Dendritic cell treated with granulocyte-macrophage colony-stimulating factor and Interleukin-4, amounts not matched to agents 40 ng/mL and 50 ng/mL, for 4 days (primary cell): ENCODE results near the gene NXN.
"Not testable (repeated sequence)": the region's sequence is repeated elsewhere in the genome, so short reads cannot be mapped to it uniquely, and the experiment has no call there.

Source experiments
- H3K27ac Mint-ChIP-seq: one replicate; pipeline ENCODE4 v1.8.0; 2022; ENCODE audit warnings: mild to moderate bottlenecking, mixed read lengths
- H3K27me3 Mint-ChIP-seq: one replicate; pipeline ENCODE4 v1.8.0; 2022; ENCODE audit warnings: mild to moderate bottlenecking, mixed read lengths
- H3K36me3 Mint-ChIP-seq: one replicate; pipeline ENCODE4 v1.8.0; 2022; ENCODE audit warnings: low read depth, mixed read lengths
- H3K4me1 Mint-ChIP-seq: one replicate; pipeline ENCODE4 v1.8.0; 2022; ENCODE audit warnings: low read depth, mixed read lengths
- H3K4me3 Mint-ChIP-seq: one replicate; pipeline ENCODE4 v1.8.0; 2022; ENCODE audit warnings: mild to moderate bottlenecking, moderate library complexity, mixed read lengths
- H3K9me3 Mint-ChIP-seq: one replicate; pipeline ENCODE4 v1.8.0; 2022; ENCODE audit warnings: mixed read lengths
- intact Hi-C: fragments of 100-400 bp; cut with micrococcal nuclease; formaldehyde crosslinking; loops from one replicate; pipeline ENCODE4 v1.15.0; 2022

Gene NXN

DNA sequence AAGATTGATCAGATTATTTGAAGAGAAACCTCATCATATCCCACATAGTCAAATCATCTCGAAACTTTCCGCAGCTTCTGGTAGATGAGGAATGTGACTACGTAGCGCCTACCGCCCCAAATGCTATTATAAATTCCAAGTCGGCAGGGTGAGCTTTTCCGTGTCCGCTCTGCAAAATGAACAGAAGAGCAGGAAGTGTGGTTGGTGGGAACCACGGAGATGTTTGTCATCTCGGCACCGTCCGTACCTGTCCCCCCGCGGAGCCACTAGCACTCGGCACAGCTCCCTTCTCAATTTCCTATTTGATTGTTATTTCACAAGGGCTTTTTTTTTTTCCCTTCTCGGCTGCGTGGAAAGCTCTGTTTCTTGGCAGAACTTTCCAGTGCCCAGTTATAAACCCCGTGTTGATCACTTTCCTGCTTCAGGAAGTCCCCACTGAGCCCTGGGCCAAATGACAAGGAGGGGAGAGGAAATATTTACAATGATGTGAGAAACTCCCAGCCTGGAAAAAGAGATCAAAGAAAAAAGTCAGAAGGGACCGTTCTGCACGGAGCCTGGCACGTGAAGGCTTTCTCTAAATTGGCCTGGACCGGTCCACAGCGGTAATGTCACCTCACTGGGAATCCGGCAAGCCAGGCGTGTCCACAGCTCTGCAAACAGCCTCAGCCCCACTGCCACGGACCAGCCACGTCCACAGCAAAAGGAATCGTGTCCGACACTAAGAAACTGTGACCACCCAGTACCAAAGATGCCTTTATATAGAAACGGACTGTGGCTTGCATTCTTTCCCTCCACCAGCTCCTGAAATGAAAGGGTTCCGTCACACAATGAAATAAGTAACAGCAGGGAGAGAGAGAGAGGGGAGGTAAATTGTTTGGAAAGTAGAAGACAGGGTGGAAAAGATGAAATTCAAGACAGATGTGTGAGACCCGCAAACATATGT is 132.4 kb downstream of the NXN start:
- intact Hi-C loops: no loop called here
- Mint-ChIP-seq H3K4me3 (no peak overlapping the region), H3K36me3 (no peaks in the 10 kb centered on the region), H3K27me3 (peaks cover 59% of the 10 kb centered on the region), H3K9me3 (no peaks in the 10 kb centered on the region), H3K4me1 (no peaks in the 10 kb centered on the region), H3K27ac (no peak overlapping the region)

DNA sequence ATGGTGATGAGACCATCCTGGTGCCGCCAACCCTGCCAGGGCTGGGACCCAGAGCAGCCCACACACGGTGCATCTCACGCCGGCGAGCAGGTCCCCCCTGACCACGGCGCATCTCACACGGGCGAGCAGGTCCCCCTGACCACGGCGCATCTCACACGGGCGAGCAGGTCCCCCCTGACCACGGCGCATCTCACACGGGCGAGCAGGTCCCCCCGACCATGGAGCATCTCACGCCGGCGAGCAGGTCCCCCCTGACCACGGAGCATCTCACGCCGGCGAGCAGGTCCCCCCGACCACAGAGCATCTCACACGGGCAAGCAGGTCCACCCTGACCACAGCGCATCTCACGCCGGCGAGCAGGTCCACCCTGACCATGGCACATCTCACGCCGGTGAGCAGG is 138.3 kb downstream of the NXN start:
- no peak overlapping the region for H3K27ac Mint-ChIP-seq
- H3K36me3 Mint-ChIP-seq: no peaks in the 10 kb centered on the region
- peaks cover 29% of the 10 kb centered on the region for H3K27me3 Mint-ChIP-seq
- no peaks in the 10 kb centered on the region for H3K4me1 Mint-ChIP-seq
- intact Hi-C loops: no loop called here
- no peak overlapping the region for H3K4me3 Mint-ChIP-seq
- no peaks in the 10 kb centered on the region for H3K9me3 Mint-ChIP-seq

DNA sequence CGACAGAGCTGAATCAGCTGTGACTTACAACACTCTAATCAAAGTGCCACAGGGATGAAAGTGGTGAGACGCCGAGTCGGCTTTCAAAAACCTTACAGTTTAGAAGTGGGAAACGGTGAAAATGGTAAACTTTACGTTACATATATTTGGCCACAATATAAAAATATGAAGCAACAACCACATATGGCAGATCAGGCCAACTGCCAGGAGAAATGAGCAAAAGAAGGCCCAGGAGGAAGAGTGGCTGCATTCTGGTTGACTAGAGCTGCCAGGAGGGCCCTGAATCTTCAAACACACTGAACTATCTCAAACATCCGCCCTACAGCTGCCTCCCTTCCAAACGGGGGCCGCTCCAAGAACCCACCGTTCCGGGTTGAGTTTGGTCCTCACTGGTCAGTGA is 141.1 kb downstream of the NXN start:
- Mint-ChIP-seq H3K27me3 (peaks cover 10% of the 10 kb centered on the region), H3K9me3 (no peaks in the 10 kb centered on the region), H3K27ac (no peak overlapping the region), H3K4me3 (no peak overlapping the region), H3K36me3 (no peaks in the 10 kb centered on the region), H3K4me1 (no peaks in the 10 kb centered on the region)
- intact Hi-C loops: no loop called here

DNA sequence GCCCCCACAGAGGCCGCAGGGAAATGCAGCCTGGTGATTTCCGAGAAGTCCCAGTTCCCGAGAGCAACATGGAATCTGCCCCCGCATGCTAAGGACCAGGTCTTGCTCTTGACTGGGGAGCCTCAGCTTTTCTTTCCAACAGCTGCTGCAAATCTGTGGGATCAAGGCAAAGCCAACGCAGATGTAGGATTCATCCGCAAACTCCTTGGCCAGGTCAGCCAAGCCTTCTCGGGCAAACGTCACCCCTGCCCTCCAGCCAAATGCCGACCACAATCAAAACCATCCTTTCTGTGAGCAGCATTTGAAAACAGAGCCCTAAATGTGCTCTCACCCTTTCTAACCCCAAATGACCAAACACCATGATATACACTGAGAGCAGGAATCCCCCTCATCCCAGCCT is 143.4 kb downstream of the NXN start:
- Mint-ChIP-seq H3K27ac (no peak overlapping the region), H3K9me3 (no peaks in the 10 kb centered on the region)

DNA sequence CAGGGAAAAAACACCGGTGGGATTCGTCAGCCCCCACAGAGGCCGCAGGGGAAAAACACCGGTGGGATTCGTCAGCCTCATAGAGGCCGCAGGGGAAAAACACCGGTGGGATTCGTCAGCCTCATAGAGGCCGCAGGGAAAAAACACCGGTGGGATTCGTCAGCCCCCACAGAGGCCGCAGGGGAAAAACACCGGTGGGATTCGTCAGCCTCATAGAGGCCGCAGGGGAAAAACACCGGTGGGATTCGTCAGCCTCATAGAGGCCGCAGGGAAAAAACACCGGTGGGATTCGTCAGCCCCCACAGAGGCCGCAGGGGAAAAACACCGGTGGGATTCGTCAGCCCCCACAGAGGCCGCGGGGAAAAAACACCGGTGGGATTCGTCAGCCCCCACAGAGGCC is 143.9 kb downstream of the NXN start:
- H3K27me3 Mint-ChIP-seq: peaks cover 10% of the 10 kb centered on the region
- H3K9me3 Mint-ChIP-seq, H3K27ac Mint-ChIP-seq, intact Hi-C loops, H3K4me1 Mint-ChIP-seq, H3K36me3 Mint-ChIP-seq, H3K4me3 Mint-ChIP-seq: not testable (repeated sequence)

More for the DNA sequence above, 143.4 kb downstream of the NXN start:
- H3K36me3 Mint-ChIP-seq: no peaks in the 10 kb centered on the region
- intact Hi-C loops: no loop called here
- no peak overlapping the region for H3K4me3 Mint-ChIP-seq
- peaks cover 10% of the 10 kb centered on the region for H3K27me3 Mint-ChIP-seq
- H3K4me1 Mint-ChIP-seq: no peaks in the 10 kb centered on the region

DNA sequence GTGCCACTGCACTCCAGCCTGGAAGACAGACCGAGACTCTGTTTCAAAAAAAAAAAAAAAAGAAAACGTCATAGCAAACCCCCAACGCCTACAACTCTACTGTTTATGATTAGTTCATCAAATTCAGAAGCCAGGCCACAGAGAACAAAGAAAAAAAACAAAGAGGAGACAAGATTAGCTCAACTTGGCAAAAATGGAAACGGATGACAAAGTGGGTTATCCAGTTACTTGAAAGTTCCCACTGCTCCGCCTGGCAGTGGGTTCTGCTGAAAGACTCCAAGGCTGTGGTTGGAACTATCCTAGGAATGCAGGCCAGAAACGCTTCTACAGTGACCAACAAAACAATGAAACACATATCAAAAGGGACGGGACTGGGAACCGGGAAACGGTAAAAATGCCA is 144.3 kb downstream of the NXN start:
- H3K4me1 Mint-ChIP-seq: no peaks in the 10 kb centered on the region
- H3K27ac Mint-ChIP-seq: no peak overlapping the region
- no peaks in the 10 kb centered on the region for H3K9me3 Mint-ChIP-seq
- H3K27me3 Mint-ChIP-seq: peaks cover 10% of the 10 kb centered on the region
- no peak overlapping the region for H3K4me3 Mint-ChIP-seq
- intact Hi-C loops: no loop called here
- no peaks in the 10 kb centered on the region for H3K36me3 Mint-ChIP-seq

DNA sequence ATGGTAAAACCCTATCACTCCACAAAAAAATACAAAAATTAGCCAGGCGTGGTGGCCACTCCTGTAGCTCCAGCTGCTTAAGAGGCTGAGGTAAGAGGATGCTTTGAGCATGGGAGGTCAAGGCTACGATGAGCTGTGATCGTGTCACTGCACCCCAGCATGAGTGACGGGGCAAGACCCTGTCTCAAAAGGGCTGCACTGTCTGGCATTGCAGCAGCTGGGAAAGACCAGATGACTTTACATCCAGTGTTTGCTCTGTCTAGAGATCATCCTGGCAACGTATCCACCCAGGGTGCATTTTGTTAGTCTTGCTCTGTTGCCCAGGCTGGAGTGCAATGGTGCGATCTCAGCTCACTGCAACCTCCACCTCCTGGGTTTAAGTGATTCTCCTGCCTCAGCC is 145.4 kb downstream of the NXN start:
- H3K9me3 Mint-ChIP-seq: no peaks in the 10 kb centered on the region
- H3K27ac Mint-ChIP-seq: no peak overlapping the region
- peaks cover 12% of the 10 kb centered on the region for H3K27me3 Mint-ChIP-seq
- H3K36me3 Mint-ChIP-seq: no peaks in the 10 kb centered on the region
- H3K4me1 Mint-ChIP-seq: no peaks in the 10 kb centered on the region
- intact Hi-C loops: no loop called here
- H3K4me3 Mint-ChIP-seq: no peak overlapping the region

DNA sequence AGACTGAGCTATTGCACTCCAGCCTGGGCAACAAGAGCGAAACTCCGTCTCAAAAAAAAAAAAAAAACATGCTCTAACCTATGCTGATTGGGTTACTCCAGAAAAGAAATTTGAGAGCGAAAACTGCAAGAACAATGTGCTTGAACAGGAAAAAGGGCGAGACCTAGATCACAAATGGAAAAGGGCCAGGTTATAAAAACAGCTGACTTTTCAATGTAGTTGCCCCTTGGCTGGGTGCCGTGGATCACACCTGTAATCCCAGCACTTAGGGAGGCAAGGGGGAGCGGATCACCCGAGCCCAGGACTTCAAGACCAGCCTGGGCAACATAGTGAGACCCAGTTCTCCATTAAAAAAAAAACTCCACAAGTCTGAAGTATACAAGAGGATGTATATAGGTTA is 148.6 kb downstream of the NXN start:
- Mint-ChIP-seq H3K27ac (no peak overlapping the region), H3K36me3 (no peaks in the 10 kb centered on the region), H3K4me1 (no peaks in the 10 kb centered on the region), H3K9me3 (no peaks in the 10 kb centered on the region), H3K27me3 (peaks cover 4% of the 10 kb centered on the region), H3K4me3 (no peak overlapping the region)
- intact Hi-C loops: no loop called here

DNA sequence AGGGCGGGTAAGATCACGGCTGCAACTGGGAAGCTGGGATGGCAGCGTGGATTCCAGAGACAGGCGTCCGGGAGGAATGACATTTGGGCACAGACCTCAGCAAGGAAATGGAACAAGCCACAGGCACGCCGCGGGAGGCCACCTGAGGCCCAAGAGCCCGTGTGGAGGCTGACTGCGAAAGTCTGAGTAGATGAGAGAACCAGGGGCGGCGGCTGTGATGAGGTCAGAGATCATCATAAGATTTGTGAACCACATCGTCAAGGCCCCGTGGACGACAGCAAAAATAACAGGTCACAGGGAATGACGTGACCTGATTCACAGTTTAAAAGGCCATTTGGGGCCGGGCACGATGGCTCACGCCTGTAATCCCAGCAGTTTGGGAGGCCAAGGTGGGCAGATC is 149.2 kb downstream of the NXN start:
- Mint-ChIP-seq H3K27me3 (peaks cover 4% of the 10 kb centered on the region), H3K36me3 (no peaks in the 10 kb centered on the region), H3K4me3 (no peak overlapping the region), H3K9me3 (no peaks in the 10 kb centered on the region), H3K4me1 (no peaks in the 10 kb centered on the region), H3K27ac (no peak overlapping the region)
- intact Hi-C loops: no loop called here

DNA sequence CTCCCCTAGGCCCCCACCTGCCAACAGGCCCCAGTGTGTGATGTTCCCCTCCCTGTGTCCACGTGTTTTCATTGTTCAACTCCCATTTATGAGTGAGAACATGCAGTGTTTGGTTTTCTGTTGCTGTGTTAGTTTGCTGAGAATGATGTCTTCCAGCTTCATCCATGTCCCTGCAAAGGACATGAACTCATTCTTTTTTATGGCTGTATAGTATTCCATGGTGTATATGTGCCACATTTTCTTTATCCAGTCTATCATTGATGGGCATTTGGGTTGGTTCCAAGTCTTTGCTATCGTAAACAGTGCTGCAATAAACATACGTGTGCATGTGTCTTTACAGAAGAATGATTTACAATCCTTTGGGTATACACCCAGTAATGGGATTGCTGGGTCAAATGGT is 150.0 kb downstream of the NXN start:
- H3K27ac Mint-ChIP-seq, H3K4me1 Mint-ChIP-seq, H3K27me3 Mint-ChIP-seq, H3K4me3 Mint-ChIP-seq, H3K9me3 Mint-ChIP-seq, intact Hi-C loops, H3K36me3 Mint-ChIP-seq: not testable (repeated sequence)

DNA sequence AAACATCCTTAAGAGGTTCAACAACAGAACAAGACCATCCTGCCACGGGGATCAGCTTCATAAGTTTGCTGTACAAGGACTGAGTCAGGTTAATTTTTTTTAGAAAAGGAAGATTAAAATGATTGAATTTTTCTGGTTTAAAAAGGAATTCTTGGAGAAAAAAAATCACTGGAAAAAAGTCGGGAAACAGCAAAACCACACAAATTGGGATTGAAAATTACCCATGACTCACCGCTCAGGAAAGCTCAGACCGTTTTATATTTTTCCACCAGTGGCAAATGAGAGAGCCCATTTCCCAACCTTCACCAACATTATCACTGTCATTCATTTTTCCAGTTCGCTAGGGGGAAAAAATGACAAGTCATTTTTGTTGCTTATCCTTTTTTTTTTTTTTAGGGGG is 150.8 kb downstream of the NXN start:
- intact Hi-C loops: no loop called here
- Mint-ChIP-seq H3K4me1 (no peaks in the 10 kb centered on the region), H3K9me3 (no peaks in the 10 kb centered on the region), H3K27ac (no peak overlapping the region), H3K27me3 (peaks cover 4% of the 10 kb centered on the region), H3K36me3 (no peaks in the 10 kb centered on the region), H3K4me3 (no peak overlapping the region)

DNA sequence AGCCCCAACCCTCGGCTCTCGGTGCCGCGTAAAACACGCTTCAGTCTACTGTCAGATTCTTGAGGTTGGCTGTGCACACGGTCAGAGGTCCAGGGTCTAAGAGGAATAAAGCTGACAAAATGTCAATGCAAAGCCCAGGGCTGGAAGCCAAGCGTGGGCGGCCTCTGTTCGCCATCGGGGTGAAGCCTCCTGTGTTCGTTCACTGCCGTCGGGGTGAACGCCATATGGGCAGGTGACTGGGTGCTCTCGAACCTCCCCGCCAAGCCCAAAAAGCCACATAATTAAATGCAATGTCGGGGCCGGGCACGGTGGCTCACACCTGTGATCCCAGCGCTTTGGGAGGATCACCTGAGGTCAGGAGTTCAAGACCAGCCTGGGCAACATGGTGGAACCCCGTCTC is 152.8 kb downstream of the NXN start:
- intact Hi-C loops: no loop called here
- H3K9me3 Mint-ChIP-seq: no peaks in the 10 kb centered on the region
- no peak overlapping the region for H3K27ac Mint-ChIP-seq
- peaks cover 2% of the 10 kb centered on the region for H3K27me3 Mint-ChIP-seq
- H3K4me1 Mint-ChIP-seq: no peaks in the 10 kb centered on the region
- H3K36me3 Mint-ChIP-seq: no peaks in the 10 kb centered on the region
- H3K4me3 Mint-ChIP-seq: no peak overlapping the region

DNA sequence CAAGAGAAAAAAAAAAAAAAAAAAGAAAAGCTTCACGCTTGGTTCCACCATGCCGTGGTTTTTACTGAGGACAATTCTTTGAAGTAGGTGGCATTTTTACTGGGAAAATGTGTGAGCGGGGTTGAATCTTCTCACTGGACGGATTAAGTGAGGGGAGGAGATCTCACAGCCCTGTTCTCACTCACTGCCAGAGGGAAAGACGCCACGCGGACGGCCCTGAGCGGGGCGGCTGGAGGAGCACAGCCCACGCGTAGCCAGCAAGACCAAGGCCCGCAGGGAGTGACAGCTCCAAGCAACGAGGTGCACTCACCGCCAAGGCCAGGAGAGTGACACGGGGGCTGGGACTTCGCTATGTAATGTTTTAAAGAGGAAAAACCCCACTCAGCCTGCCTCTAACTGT is 154.4 kb downstream of the NXN start:
- intact Hi-C loops: no loop called here
- Mint-ChIP-seq H3K9me3 (no peaks in the 10 kb centered on the region), H3K4me1 (no peaks in the 10 kb centered on the region), H3K27ac (no peak overlapping the region), H3K27me3 (peaks cover 2% of the 10 kb centered on the region), H3K4me3 (no peak overlapping the region), H3K36me3 (no peaks in the 10 kb centered on the region)

DNA sequence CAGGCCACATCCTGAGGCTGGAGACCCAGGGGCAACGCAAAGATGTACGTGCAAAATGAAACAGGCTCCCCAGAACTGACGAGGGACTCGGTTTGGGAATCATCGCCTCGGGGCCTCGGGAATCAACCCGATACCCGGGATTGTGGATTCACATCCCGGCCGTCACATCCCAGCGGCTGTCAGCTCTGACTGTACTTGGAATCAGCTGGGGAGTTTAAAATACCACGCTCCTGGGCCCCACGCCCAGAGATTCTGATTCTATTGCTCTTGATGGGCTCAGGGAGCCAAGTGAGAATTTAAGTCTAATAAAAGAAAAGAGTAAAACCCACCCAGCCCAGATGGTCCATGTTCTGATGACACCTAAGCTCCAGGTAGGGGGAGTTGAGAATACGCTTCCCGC is 155.2 kb downstream of the NXN start:
- H3K9me3 Mint-ChIP-seq: no peaks in the 10 kb centered on the region
- intact Hi-C loops: no loop called here
- no peak overlapping the region for H3K27ac Mint-ChIP-seq
- H3K4me1 Mint-ChIP-seq: no peaks in the 10 kb centered on the region
- no peaks in the 10 kb centered on the region for H3K36me3 Mint-ChIP-seq
- no peak overlapping the region for H3K4me3 Mint-ChIP-seq
- no peaks in the 10 kb centered on the region for H3K27me3 Mint-ChIP-seq

DNA sequence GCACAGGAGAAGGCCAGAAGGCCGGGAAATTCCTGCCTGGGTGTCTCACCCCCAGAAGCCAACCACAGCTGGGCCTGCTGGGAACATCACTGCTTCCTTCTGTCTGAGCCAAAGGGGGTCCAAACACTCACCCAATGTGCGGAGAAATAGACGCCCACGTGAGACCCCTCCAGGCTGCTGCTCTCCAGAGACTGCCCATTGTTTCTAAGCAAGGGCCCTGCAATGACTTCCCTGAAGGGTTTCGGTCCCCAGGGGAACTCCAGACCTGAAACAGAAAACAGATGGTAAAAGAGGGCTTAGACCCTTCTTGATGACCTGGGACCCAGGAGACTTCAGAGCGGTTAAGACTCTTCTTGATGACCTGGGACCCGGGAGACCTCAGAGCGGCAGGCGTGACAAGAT is 156.1 kb downstream of the NXN start:
- H3K36me3 Mint-ChIP-seq: no peaks in the 10 kb centered on the region
- no peaks in the 10 kb centered on the region for H3K4me1 Mint-ChIP-seq
- H3K27ac Mint-ChIP-seq: no peak overlapping the region
- no peak overlapping the region for H3K4me3 Mint-ChIP-seq
- no peaks in the 10 kb centered on the region for H3K27me3 Mint-ChIP-seq
- intact Hi-C loops: no loop called here
- no peaks in the 10 kb centered on the region for H3K9me3 Mint-ChIP-seq
